Measurements from ENCODE around the gene ITPK1.

- TF ChIP-seq CTCF (conservative IDR thresholded peaks at IDR 0.05; ENCODE audit: low read depth, low read length), result no peak
- TF ChIP-seq EZH2phosphoT487 (IDR thresholded peaks at IDR 0.05; ENCODE audit: borderline replicate concordance, low read length), result no peak
Observed at GRCh38 chr14:92962031-92962830, 153.5 kb downstream of the ITPK1 start.

Measured in PC-3 (cell line).